Measurements from ENCODE around the gene SMAGP. TPM values are rescaled to one million over a fixed set of nuclear protein-coding genes. Genes with fewer than 3 reads are reported as not detected.

SMAGP gene
- total RNA-seq, 2 experiments from 2014 or later, result 0.96 to 1.4 TPM

DNA sequence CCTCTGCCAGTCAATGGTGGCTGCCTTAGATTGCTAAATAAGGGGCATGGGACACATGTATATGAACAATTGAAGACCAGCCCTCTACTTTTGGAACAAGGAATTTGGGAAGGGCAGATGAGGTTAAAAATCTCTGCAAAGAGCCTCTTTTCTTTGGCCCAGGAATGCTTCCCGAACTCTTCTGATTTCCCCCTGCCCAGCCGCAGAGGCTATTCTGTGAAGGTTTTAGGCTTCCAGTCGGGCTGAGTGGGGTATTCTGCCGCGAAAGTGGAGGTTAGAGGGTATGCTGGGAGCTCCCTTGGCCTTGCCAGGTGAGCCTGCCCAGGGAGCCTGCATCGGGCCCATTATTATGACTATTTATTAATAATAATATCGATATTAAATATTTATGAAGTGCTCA is 53.6 kb downstream of the SMAGP start:
- Mint-ChIP-seq H3K4me3 (peak overlapping the region; percentile 48), H3K4me1 (ENCODE audit: low read depth) (peaks cover 15% of the 10 kb centered on the region), H3K27ac (peak overlapping the region; percentile 12), H3K9me3 (no peaks in the 10 kb centered on the region), H3K36me3 (ENCODE audit: low read depth) (peaks cover 1% of the 10 kb centered on the region), H3K27me3 (no peaks in the 10 kb centered on the region)
- POLR2A ChIA-PET, result interaction anchor here (0.8 kb wide), 1 partner anchor 168 kb away, joined by 4 read pairs; no protein-coding TSS in a partner anchor
- intact Hi-C loops (cut with micrococcal nuclease), result no loop called here
- TF ChIP-seq, protein P1, sequence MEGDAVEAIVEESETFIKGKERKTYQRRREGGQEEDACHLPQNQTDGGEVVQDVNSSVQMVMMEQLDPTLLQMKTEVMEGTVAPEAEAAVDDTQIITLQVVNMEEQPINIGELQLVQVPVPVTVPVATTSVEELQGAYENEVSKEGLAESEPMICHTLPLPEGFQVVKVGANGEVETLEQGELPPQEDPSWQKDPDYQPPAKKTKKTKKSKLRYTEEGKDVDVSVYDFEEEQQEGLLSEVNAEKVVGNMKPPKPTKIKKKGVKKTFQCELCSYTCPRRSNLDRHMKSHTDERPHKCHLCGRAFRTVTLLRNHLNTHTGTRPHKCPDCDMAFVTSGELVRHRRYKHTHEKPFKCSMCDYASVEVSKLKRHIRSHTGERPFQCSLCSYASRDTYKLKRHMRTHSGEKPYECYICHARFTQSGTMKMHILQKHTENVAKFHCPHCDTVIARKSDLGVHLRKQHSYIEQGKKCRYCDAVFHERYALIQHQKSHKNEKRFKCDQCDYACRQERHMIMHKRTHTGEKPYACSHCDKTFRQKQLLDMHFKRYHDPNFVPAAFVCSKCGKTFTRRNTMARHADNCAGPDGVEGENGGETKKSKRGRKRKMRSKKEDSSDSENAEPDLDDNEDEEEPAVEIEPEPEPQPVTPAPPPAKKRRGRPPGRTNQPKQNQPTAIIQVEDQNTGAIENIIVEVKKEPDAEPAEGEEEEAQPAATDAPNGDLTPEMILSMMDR (IDR thresholded peaks at IDR 0.05), result no peak
- ATAC-seq (no peak), DNase-seq (no peak)
- CTCF ChIA-PET, result interaction anchor here (1.0 to 1.5 kb wide), 4 partner anchors 17 to 42 kb away, joined by 3 to 4 read pairs (median 3); partner anchors contain the start of gene DAZAP2

DNA sequence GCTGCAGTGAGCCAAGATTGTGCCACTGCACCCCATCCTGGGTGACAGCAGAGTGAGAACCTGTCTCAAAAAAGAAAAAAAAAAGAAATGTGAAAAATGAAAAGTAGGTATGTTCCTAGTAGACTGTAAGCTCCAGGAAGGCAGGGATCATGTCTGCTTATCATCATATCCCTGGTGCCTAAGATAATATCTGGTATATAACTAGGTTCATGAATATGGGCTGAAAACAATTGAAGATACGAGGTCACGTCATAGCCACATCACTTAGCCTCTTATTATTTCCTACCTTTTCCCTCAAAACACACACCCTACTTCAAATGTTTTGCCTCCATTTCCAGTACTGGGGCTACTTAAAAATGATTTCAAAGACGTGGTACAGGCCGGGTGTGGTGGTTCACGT is 55.3 kb downstream of the SMAGP start:
- Mint-ChIP-seq H3K27me3 (no peaks in the 10 kb centered on the region), H3K36me3 (ENCODE audit: low read depth) (peaks cover 1% of the 10 kb centered on the region), H3K4me3 (no peak overlapping the region), H3K27ac (no peak overlapping the region), H3K4me1 (ENCODE audit: low read depth) (peaks cover 15% of the 10 kb centered on the region), H3K9me3 (no peaks in the 10 kb centered on the region)
- POLR2A ChIA-PET, result no interaction called here
- CTCF ChIA-PET, result no interaction called here
- TF ChIP-seq, protein P1 (IDR thresholded peaks at IDR 0.05), result no peak
- DNase-seq (no peak), ATAC-seq (no peak)
- intact Hi-C loops (cut with micrococcal nuclease), result no loop called here

DNA sequence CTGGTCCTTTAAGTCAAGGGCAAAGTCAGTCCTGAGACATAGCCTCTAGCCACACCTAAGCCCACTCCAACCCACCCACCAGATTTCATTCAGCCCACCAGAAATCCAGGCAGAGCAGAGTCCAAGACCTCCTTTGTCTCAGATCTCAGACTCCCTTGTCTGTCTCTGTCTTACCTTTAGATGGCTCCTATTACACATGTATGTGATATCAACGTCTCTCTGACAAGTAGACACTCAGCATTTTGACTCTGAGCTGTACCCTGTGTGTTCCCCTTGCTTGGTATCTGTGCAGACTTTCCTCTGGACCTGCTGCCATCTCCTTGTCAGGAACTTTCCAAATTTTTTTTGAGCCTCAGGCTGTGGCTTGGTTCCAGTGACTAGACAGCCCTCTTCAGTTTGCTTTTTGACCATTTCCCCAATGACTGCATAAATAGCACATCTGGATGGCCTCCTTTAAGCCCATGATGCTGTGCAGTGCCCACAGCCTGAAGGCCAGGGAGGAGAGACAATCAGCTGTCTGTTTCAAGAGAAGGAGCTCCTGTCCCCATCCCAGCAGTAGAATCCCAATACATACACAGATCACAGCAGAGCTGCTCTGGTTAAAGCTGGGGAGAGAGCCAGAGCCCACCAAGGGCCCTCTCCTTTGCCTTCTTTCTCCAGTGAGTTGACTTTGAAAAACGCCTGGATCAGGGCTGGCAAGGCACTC is 59.4 kb downstream of the SMAGP start:
- Mint-ChIP-seq H3K27me3 (no peaks in the 10 kb centered on the region), H3K36me3 (ENCODE audit: low read depth) (peaks cover 1% of the 10 kb centered on the region), H3K4me1 (ENCODE audit: low read depth) (no peaks in the 10 kb centered on the region), H3K4me3 (no peak overlapping the region), H3K27ac (no peak overlapping the region), H3K9me3 (no peaks in the 10 kb centered on the region)
- CTCF ChIA-PET, result interaction anchor here (0.8 to 1.5 kb wide), 8 partner anchors 11 to 130 kb away, joined by 3 to 4 read pairs (median 4); no protein-coding TSS in a partner anchor
- intact Hi-C loops (cut with micrococcal nuclease), result no loop called here
- DNase-seq, result no peak
- TF ChIP-seq, protein P1 (IDR thresholded peaks at IDR 0.05), result no peak
- no peak for ATAC-seq
- POLR2A ChIA-PET, result no interaction called here

DNA sequence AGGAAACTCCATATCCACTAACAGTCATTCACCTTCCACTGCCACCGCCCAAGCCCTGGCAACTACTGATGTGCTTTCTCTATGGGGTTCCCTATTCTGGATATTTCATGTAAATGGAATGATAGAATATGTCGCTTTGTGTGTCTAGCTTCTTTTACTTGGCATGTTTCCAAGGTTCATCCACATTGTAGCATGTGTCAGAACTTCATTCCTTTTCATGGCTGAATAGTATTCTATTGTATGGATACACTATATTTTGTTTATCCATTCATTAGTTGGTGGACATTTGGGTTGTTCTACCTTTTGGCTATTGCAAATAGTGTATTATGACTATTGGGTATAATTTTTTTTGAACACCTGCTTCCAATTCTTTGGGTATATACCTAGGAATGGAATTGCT is 61.0 kb downstream of the SMAGP start:
- intact Hi-C loops (cut with micrococcal nuclease), result no loop called here
- no peaks in the 10 kb centered on the region for H3K36me3 Mint-ChIP-seq (ENCODE audit: low read depth)
- no peaks in the 10 kb centered on the region for H3K4me1 Mint-ChIP-seq (ENCODE audit: low read depth)
- TF ChIP-seq, protein P1 (IDR thresholded peaks at IDR 0.05), result no peak
- no peaks in the 10 kb centered on the region for H3K9me3 Mint-ChIP-seq
- DNase-seq (no peak), ATAC-seq (no peak)
- ChIA-PET POLR2A (interaction anchor here (0.7 kb wide), 1 partner anchor 9 kb away, joined by 3 read pairs; the partner anchor contains the start of gene POU6F1), CTCF (no interaction called here)
- no peak overlapping the region for H3K4me3 Mint-ChIP-seq
- H3K27me3 Mint-ChIP-seq, result no peaks in the 10 kb centered on the region
- H3K27ac Mint-ChIP-seq, result no peak overlapping the region

GRCh38 chr12:51208016-51208660 is 62.1 kb downstream of the SMAGP start:
- POLR2A ChIA-PET, result no interaction called here
- DNase-seq (no peak), ATAC-seq (no peak)
- Mint-ChIP-seq H3K27me3 (no peaks in the 10 kb centered on the region), H3K4me3 (no peak overlapping the region), H3K9me3 (no peaks in the 10 kb centered on the region), H3K36me3 (ENCODE audit: low read depth) (no peaks in the 10 kb centered on the region), H3K4me1 (ENCODE audit: low read depth) (peaks cover under 1% of the 10 kb centered on the region), H3K27ac (no peak overlapping the region)
- CTCF ChIA-PET, result interaction anchor here (1.1 kb wide), 1 partner anchor 10 kb away, joined by 4 read pairs; no protein-coding TSS in a partner anchor
- intact Hi-C loops (cut with micrococcal nuclease), result no loop called here
- TF ChIP-seq, protein P1 (IDR thresholded peaks at IDR 0.05), result no peak
